ENCODE data around the gene PRDM16.

PRDM16 gene

GRCh38 chr1:3318329-3318728 is 249.3 kb downstream of the PRDM16 start:
- no peak for DNase-seq (ENCODE audit: low read depth in 2 of 2)
- no peak overlapping the region for H3K4me3 ChIP-seq (replicated peaks in 1 of 2; ENCODE audit: low read depth in 2 of 2, low read length in 2 of 2)
- TF ChIP-seq CTCF (IDR thresholded peaks at IDR 0.05; ENCODE audit: low read depth, low read length): no peak

- peak; percentile 59 to 72 for DNase-seq (ENCODE audit: low read depth in 2 of 2)
- TF ChIP-seq CTCF (IDR thresholded peaks at IDR 0.05; ENCODE audit: low read depth, low read length): peak; percentile 51
- H3K4me3 ChIP-seq (replicated peaks in 1 of 2; ENCODE audit: low read depth in 2 of 2, low read length in 2 of 2): no peak overlapping the region
Measured at GRCh38 chr1:3319874-3320245, 250.9 kb downstream of the PRDM16 start.

GRCh38 chr1:3320246-3321152 is 251.5 kb downstream of the PRDM16 start:
- no peak for TF ChIP-seq CTCF (IDR thresholded peaks at IDR 0.05; ENCODE audit: low read depth, low read length)
- H3K4me3 ChIP-seq (replicated peaks in 1 of 2; ENCODE audit: low read depth in 2 of 2, low read length in 2 of 2): no peak overlapping the region
- no peak for DNase-seq (ENCODE audit: low read depth in 2 of 2)

GRCh38 chr1:3321559-3322449 is 252.8 kb downstream of the PRDM16 start:
- DNase-seq (ENCODE audit: low read depth in 2 of 2): no peak
- no peak for TF ChIP-seq CTCF (IDR thresholded peaks at IDR 0.05; ENCODE audit: low read depth, low read length)
- H3K4me3 ChIP-seq (replicated peaks in 1 of 2; ENCODE audit: low read depth in 2 of 2, low read length in 2 of 2): no peak overlapping the region

GRCh38 chr1:3322450-3323020 is 253.5 kb downstream of the PRDM16 start:
- TF ChIP-seq CTCF (IDR thresholded peaks at IDR 0.05; ENCODE audit: low read depth, low read length): no peak
- H3K4me3 ChIP-seq (replicated peaks in 1 of 2; ENCODE audit: low read depth in 2 of 2, low read length in 2 of 2): no peak overlapping the region
- DNase-seq (ENCODE audit: low read depth in 2 of 2): no peak

- no peak overlapping the region for H3K4me3 ChIP-seq (replicated peaks in 1 of 2; ENCODE audit: low read depth in 2 of 2, low read length in 2 of 2)
Measured at GRCh38 chr1:3323021-3323795, 254.2 kb downstream of the PRDM16 start.

More at GRCh38 chr1:3323021-3323795, 254.2 kb downstream of the PRDM16 start:
- no peak for TF ChIP-seq CTCF (IDR thresholded peaks at IDR 0.05; ENCODE audit: low read depth, low read length)
- no peak for DNase-seq (ENCODE audit: low read depth in 2 of 2)

All from cardiac fibroblast (primary cell).